Liver (tissue), 3 donors: ENCODE measurements around the gene TP73.

Experiments
- ATF3 ChIP-seq: IDR thresholded peaks from 2 replicates; pipeline ENCODE4 v1.6.1; 2016; ENCODE audit warnings: antibody characterized with exemption
- RAD21 ChIP-seq, 2 donors: IDR thresholded peaks; 2 replicates each; pipeline ENCODE4 v1.6.1; 2016; ENCODE audit warnings: antibody characterized with exemption in 2 of 2, mild to moderate bottlenecking in 2 of 2
- TAF1 ChIP-seq: conservative IDR thresholded peaks from 2 replicates; pipeline ENCODE4 v1.6.1; 2016; ENCODE audit warnings: antibody characterized with exemption, mild to moderate bottlenecking
- TF ChIP-seq, protein P1 (sequence below): fragments of 150-350 bp; IDR thresholded peaks from 2 replicates; pipeline ENCODE4 v1.5.1; 2017; ENCODE audit warnings: improper control_type of control experiment, low read depth, low read length; ENCODE audit not compliant: missing input control
- donor health status: healthy.
- donor health status: healthy.

DNA sequence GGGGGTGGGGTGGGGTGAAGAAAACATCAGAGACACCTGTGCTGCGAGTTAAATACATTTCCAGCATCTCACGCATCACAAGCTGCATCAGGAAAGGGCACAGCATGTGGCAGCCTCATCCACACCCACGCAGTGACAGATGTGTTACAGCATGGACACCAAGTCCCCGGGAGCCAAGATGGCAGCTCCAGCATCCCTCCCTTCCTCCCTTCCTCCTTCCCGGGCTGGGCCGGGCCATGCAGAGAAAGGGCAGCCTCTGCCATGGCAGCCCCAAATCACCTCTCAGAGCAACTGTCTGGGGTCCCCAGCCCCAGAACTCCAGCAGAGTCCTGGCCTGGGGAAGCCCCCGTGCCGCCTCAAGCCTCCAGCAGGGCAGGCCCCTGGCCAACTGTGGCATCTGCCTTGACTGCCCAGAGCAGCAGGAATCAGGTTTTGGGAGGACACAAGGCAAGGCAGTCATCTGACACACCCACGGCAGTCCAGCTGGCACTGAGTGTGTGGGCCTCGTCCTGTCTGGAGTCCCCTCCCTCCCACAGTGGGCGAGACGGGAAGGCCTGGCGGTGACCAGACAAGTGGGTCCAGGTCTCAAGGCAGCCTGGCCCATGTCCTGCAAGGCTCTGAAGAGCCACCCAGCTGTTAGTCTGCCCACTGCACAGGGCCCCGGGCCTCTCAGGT lies 126.4 kb downstream of the TP73 start:
- TF ChIP-seq ATF3 (no peak), TAF1 (no peak), RAD21 (IDR thresholded peaks at IDR 0.05) (no peak)
- TF ChIP-seq, protein P1, sequence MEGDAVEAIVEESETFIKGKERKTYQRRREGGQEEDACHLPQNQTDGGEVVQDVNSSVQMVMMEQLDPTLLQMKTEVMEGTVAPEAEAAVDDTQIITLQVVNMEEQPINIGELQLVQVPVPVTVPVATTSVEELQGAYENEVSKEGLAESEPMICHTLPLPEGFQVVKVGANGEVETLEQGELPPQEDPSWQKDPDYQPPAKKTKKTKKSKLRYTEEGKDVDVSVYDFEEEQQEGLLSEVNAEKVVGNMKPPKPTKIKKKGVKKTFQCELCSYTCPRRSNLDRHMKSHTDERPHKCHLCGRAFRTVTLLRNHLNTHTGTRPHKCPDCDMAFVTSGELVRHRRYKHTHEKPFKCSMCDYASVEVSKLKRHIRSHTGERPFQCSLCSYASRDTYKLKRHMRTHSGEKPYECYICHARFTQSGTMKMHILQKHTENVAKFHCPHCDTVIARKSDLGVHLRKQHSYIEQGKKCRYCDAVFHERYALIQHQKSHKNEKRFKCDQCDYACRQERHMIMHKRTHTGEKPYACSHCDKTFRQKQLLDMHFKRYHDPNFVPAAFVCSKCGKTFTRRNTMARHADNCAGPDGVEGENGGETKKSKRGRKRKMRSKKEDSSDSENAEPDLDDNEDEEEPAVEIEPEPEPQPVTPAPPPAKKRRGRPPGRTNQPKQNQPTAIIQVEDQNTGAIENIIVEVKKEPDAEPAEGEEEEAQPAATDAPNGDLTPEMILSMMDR = no peak
